Medulla oblongata (tissue), 1 donor: ENCODE data around the gene IRF7.

ENCODE experiments used
- DNase-seq: peaks from one replicate; pipeline ENCODE4 v3.0.0-alpha.2; 2015; ENCODE audit errors: extremely low spot score

The IRF7 gene

GRCh38 chr11:563812-564578 lies 51.8 kb downstream of the IRF7 start:
- no peak for DNase-seq

- no peak for DNase-seq
These were observed 52.5 kb downstream of the IRF7 start for GRCh38 chr11:563066-563811.
